Ishikawa (cell line): Measurements from ENCODE around the gene SLC28A1.

Experiments
- CEBPB ChIP-seq: IDR thresholded peaks from 2 replicates; pipeline ENCODE4 v1.6.1; 2012
- CREB1 ChIP-seq: IDR thresholded peaks from 2 replicates; pipeline ENCODE4 v1.6.1; 2012; ENCODE audit warnings: low read depth
- EGR1 ChIP-seq: IDR thresholded peaks from 2 replicates; pipeline ENCODE4 v1.6.1; 2012
- EP300 ChIP-seq: IDR thresholded peaks from 2 replicates; pipeline ENCODE4 v1.6.1; 2012; ENCODE audit warnings: borderline replicate concordance
- FOXM1 ChIP-seq: IDR thresholded peaks from 2 replicates; pipeline ENCODE4 v1.6.1; 2012; ENCODE audit warnings: low read depth, borderline replicate concordance
- MAX ChIP-seq: IDR thresholded peaks from 2 replicates; pipeline ENCODE4 v1.6.1; 2012
- NFIC ChIP-seq: IDR thresholded peaks from 2 replicates; pipeline ENCODE4 v1.6.1; 2012
- RAD21 ChIP-seq: IDR thresholded peaks from 2 replicates; pipeline ENCODE4 v1.6.1; 2012; ENCODE audit warnings: low read depth
- REST ChIP-seq: IDR thresholded peaks from 2 replicates; pipeline ENCODE4 v1.6.1; 2012; ENCODE audit warnings: low read depth, mild to moderate bottlenecking
- TAF1 ChIP-seq: IDR thresholded peaks from 2 replicates; pipeline ENCODE4 v1.6.1; 2012; ENCODE audit warnings: low read depth, mild to moderate bottlenecking
- TCF12 ChIP-seq: IDR thresholded peaks from 2 replicates; pipeline ENCODE4 v1.6.1; 2012; ENCODE audit warnings: low read depth
- TEAD4 ChIP-seq: IDR thresholded peaks from 2 replicates; pipeline ENCODE4 v1.6.1; 2012
- USF1 ChIP-seq: IDR thresholded peaks from 2 replicates; pipeline ENCODE4 v1.6.1; 2012
- YY1 ChIP-seq: IDR thresholded peaks from 2 replicates; pipeline ENCODE4 v1.6.1; 2012; ENCODE audit warnings: low read depth
- ZBTB7A ChIP-seq: IDR thresholded peaks from 2 replicates; pipeline ENCODE4 v1.6.1; 2012; ENCODE audit warnings: low read depth

The SLC28A1 gene, protein sequence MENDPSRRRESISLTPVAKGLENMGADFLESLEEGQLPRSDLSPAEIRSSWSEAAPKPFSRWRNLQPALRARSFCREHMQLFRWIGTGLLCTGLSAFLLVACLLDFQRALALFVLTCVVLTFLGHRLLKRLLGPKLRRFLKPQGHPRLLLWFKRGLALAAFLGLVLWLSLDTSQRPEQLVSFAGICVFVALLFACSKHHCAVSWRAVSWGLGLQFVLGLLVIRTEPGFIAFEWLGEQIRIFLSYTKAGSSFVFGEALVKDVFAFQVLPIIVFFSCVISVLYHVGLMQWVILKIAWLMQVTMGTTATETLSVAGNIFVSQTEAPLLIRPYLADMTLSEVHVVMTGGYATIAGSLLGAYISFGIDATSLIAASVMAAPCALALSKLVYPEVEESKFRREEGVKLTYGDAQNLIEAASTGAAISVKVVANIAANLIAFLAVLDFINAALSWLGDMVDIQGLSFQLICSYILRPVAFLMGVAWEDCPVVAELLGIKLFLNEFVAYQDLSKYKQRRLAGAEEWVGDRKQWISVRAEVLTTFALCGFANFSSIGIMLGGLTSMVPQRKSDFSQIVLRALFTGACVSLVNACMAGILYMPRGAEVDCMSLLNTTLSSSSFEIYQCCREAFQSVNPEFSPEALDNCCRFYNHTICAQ

DNA sequence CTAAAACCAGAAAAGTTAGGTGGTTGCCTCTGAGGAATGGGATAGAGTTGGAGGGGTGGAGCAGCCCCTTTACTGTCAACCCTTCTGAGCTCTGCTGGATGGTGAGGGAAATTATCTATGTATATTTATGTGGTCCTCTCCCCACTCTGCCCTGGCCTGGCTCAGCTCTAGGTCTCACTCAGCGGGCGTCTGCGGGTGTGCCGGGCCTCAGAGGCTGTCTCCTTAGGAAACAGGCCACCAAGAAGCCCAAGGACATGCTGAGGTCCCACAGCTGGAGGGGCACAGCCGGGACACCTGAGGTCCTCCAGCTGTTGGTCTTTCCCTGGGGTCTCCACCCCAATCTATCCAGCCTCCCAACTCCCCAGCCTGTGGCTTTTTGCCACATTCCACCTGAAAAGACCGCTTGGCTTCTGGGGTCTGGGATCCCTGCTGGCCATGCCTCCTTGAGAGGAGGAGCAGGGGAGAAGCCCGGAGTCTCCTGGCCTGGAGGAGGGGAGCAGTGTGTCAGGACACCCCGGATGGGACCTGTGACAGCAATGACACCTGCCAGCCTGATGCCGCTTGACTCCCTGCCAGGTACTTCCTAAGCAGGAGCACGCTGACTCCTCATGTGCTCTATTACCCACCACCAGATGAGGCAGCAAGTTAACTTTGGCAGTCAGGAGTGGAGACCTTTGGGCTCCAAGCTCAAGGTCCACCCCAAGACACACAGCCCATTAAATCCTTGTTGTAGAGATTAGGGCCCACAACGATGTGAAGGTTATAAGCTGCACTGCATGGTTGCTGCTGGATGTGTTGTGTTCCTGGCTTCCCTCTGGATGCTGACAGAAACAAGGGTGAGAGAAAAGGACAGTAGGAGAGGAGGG, at the start of gene SLC28A1:
TSS of gene SLC28A1 (plus strand) at position 747 of the 866 bp plus-strand sequence. CDS start 3,099 bp downstream, outside the sequence.
- TF ChIP-seq MAX (no peak), EP300 (no peak), CREB1 (no peak), EGR1 (no peak), NFIC (no peak), REST (no peak), YY1 (no peak), CEBPB (no peak), TCF12 (no peak), TEAD4 (no peak), FOXM1 (no peak), USF1 (no peak), RAD21 (no peak), ZBTB7A (no peak), TAF1 (no peak)

DNA sequence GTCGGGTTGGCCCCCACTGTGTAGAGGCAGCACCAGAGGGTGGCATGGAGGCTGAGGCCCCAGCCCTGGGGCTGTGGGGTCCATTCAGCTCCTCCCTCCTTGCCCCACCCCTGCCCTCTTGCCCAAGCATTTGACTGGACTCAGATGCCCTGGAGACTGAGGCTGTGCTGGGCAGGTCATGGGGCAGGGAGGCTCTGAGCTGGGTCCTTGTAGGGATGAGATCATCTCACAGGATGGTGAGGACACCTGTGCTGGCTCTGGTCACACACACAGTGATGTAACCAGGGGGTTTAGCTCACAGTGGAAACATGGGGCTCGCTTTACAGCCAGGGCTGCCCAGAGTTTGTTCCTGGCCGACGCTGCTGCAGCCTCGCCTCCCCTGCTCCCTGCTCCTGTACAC, 49.5 kb upstream of the SLC28A1 start:
- TF ChIP-seq ZBTB7A (no peak), REST (no peak), NFIC (no peak), EP300 (no peak), TEAD4 (no peak), RAD21 (no peak), TAF1 (no peak), YY1 (no peak), USF1 (no peak), TCF12 (no peak), FOXM1 (no peak), EGR1 (no peak), MAX (no peak), CREB1 (no peak), CEBPB (no peak)

DNA sequence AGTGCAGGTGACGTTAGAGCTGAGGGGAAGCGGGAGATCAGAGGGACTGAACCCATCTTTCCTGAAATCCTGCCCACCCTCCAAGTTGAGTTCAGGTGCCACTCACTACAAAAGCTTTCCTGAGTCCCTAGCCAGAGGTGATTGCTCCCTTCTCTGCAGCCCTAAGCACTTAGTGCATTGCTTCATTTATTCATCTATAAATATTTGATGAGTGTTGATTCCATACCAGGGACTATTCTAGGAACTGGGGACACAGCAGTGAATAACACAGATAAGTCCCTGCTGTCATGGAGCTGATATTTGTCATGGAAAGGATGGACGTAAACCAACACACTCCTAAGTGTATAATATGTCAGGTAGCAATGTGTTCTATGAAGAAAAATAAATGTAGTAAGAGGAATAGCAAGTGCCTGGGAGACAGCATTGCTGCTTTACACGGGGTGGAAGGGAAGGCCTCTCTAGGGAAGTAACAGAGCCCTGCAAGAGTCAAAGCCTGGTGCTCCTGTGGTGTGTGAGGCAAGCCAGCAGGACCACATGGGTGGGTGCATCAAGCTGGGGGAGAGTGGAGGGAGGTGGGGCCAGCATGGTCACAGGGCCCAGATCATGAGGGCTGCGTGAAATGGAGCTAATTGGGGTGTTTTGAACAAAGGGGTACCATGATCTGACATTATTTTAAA, 48.7 kb upstream of the SLC28A1 start:
- no peak for TF ChIP-seq RAD21
- TF ChIP-seq NFIC: no peak
- no peak for TF ChIP-seq ZBTB7A
- TF ChIP-seq CREB1: no peak
- no peak for TF ChIP-seq REST
- no peak for TF ChIP-seq EGR1
